Large intestine (tissue), 3 donors: ENCODE results near the gene CD82. TPM values are rescaled to one million over a fixed set of nuclear protein-coding genes. Genes with fewer than 3 reads are reported as not detected.

Experiments
- DNase-seq, 2 donors: peaks; one replicate each; pipeline versions ENCODE4 v3.0.0 to v3.0.0-alpha.2; 2013
- H3K27ac ChIP-seq: one replicate; pipeline ENCODE4 v1.5.1; 2013; ENCODE audit warnings: low read length
- H3K27me3 ChIP-seq: 2 replicates; pipeline ENCODE4 v1.6.1; 2013; ENCODE audit warnings: low read length; ENCODE audit not compliant: control insufficient read depth, insufficient read depth
- H3K36me3 ChIP-seq: 2 replicates; pipeline ENCODE4 v1.6.1; 2013; ENCODE audit warnings: low read length; ENCODE audit not compliant: control insufficient read depth, insufficient read depth
- H3K4me1 ChIP-seq: one replicate; pipeline ENCODE4 v1.6.1; 2013; ENCODE audit warnings: low read length; ENCODE audit not compliant: control insufficient read depth, insufficient read depth
- H3K4me3 ChIP-seq: one replicate; pipeline ENCODE4 v1.5.1; 2013; ENCODE audit warnings: low read length
- H3K9me3 ChIP-seq: one replicate; pipeline ENCODE4 v1.6.1; 2013; ENCODE audit warnings: mild to moderate bottlenecking, low read depth, low read length, moderate library complexity; ENCODE audit not compliant: control insufficient read depth
- WGBS: methylation state at CpG from one replicate; pipeline ENCODE4 v1.1.5; 2013; ENCODE audit warnings: low lambda C conversion rate; ENCODE audit not compliant: insufficient coverage; 5-methylcytosine and 5-hydroxymethylcytosine counted together
- polyA plus RNA-seq: library from polyadenylated mRNA; unstranded; fragments of 120-200 nt; gene quantifications from one replicate; pipeline ENCODE4 v1.2.1, GENCODE V29; 2013

Gene CD82
- polyA plus RNA-seq, 1 donor = 106 TPM

- H3K27me3 ChIP-seq = no peaks in the 10 kb centered on the region
- DNase-seq = no peak
- no peaks in the 10 kb centered on the region for H3K9me3 ChIP-seq
- peaks cover 17% of the 10 kb centered on the region for H3K36me3 ChIP-seq
- WGBS = 0% methylated on average over 1 of the region's 6 CpGs
- no peak overlapping the region for H3K4me3 ChIP-seq
- H3K4me1 ChIP-seq = peaks cover 21% of the 10 kb centered on the region
- peak overlapping the region; percentile 15 for H3K27ac ChIP-seq
Measured at GRCh38 chr11:44590769-44591168, 25.3 kb downstream of the CD82 start.

GRCh38 chr11:44591557-44591956 is 26.1 kb downstream of the CD82 start:
- WGBS = 87% methylated on average over 3 of the region's 4 CpGs
- no peak for DNase-seq
- H3K27me3 ChIP-seq = no peaks in the 10 kb centered on the region
- peaks cover 17% of the 10 kb centered on the region for H3K36me3 ChIP-seq
- H3K9me3 ChIP-seq = no peaks in the 10 kb centered on the region
- no peak overlapping the region for H3K4me3 ChIP-seq
- H3K27ac ChIP-seq = no peak overlapping the region
- H3K4me1 ChIP-seq = peaks cover 29% of the 10 kb centered on the region

GRCh38 chr11:44592125-44592940 is 26.9 kb downstream of the CD82 start:
- Histone ChIP-seq H3K27me3 (no peaks in the 10 kb centered on the region), H3K9me3 (no peaks in the 10 kb centered on the region), H3K4me3 (no peak overlapping the region), H3K4me1 (peaks cover 36% of the 10 kb centered on the region), H3K27ac (peak overlapping the region; percentile 76), H3K36me3 (peaks cover 16% of the 10 kb centered on the region)
- DNase-seq = no peak
- 100% methylated on average over 1 of the region's 13 CpGs for WGBS

- no peak for DNase-seq
Measured at GRCh38 chr11:44593251-44593650, 27.8 kb downstream of the CD82 start.

GRCh38 chr11:44595006-44595405 is 29.5 kb downstream of the CD82 start:
- no peaks in the 10 kb centered on the region for H3K9me3 ChIP-seq
- H3K27ac ChIP-seq = no peak overlapping the region
- H3K27me3 ChIP-seq = no peaks in the 10 kb centered on the region
- no peak overlapping the region for H3K4me3 ChIP-seq
- peaks cover 10% of the 10 kb centered on the region for H3K36me3 ChIP-seq
- DNase-seq = no peak
- H3K4me1 ChIP-seq = peaks cover 44% of the 10 kb centered on the region
- no CpG with 5 or more reads among the region's 6 CpGs for WGBS

More at GRCh38 chr11:44593251-44593650, 27.8 kb downstream of the CD82 start:
- Histone ChIP-seq H3K9me3 (no peaks in the 10 kb centered on the region), H3K4me3 (no peak overlapping the region), H3K27ac (peak overlapping the region; percentile 76), H3K4me1 (peaks cover 43% of the 10 kb centered on the region), H3K36me3 (peaks cover 10% of the 10 kb centered on the region), H3K27me3 (no peaks in the 10 kb centered on the region)
- WGBS = no CpG with 5 or more reads among the region's 8 CpGs

- Histone ChIP-seq H3K9me3 (no peaks in the 10 kb centered on the region), H3K27me3 (no peaks in the 10 kb centered on the region), H3K4me1 (peaks cover 54% of the 10 kb centered on the region), H3K4me3 (no peak overlapping the region), H3K27ac (peak overlapping the region; percentile 31), H3K36me3 (peaks cover 15% of the 10 kb centered on the region)
- WGBS = no CpG with 5 or more reads among the region's 10 CpGs
- no peak for DNase-seq
Measured at GRCh38 chr11:44595964-44596381, 30.5 kb downstream of the CD82 start.

- Histone ChIP-seq H3K4me1 (peaks cover 58% of the 10 kb centered on the region), H3K4me3 (no peak overlapping the region)
- no peak for DNase-seq
Measured at GRCh38 chr11:44596525-44597276, 31.2 kb downstream of the CD82 start.

GRCh38 chr11:44597358-44598012 is 32.0 kb downstream of the CD82 start:
- WGBS = no CpG with 5 or more reads among the region's 5 CpGs
- peaks cover 61% of the 10 kb centered on the region for H3K4me1 ChIP-seq
- peak overlapping the region; percentile 30 for H3K27ac ChIP-seq

More at GRCh38 chr11:44596525-44597276, 31.2 kb downstream of the CD82 start:
- Histone ChIP-seq H3K27me3 (no peaks in the 10 kb centered on the region), H3K27ac (peak overlapping the region; percentile 31), H3K9me3 (no peaks in the 10 kb centered on the region), H3K36me3 (peaks cover 12% of the 10 kb centered on the region)
- WGBS = no CpG with 5 or more reads among the region's 13 CpGs

GRCh38 chr11:44598831-44599230 is 33.4 kb downstream of the CD82 start:
- WGBS = no CpG with 5 or more reads among the region's 1 CpG
- H3K4me1 ChIP-seq = peaks cover 57% of the 10 kb centered on the region
- no peak overlapping the region for H3K4me3 ChIP-seq
- no peak overlapping the region for H3K27ac ChIP-seq
- peaks cover 16% of the 10 kb centered on the region for H3K36me3 ChIP-seq
- no peak for DNase-seq
- no peaks in the 10 kb centered on the region for H3K9me3 ChIP-seq
- H3K27me3 ChIP-seq = no peaks in the 10 kb centered on the region

More at GRCh38 chr11:44597358-44598012, 32.0 kb downstream of the CD82 start:
- no peaks in the 10 kb centered on the region for H3K27me3 ChIP-seq
- DNase-seq = no peak
- H3K36me3 ChIP-seq = peaks cover 12% of the 10 kb centered on the region
- H3K9me3 ChIP-seq = no peaks in the 10 kb centered on the region
- H3K4me3 ChIP-seq = no peak overlapping the region

GRCh38 chr11:44600261-44600660 is 34.8 kb downstream of the CD82 start:
- WGBS = no CpG with 5 or more reads among the region's 7 CpGs
- DNase-seq = no peak
- Histone ChIP-seq H3K4me3 (no peak overlapping the region), H3K36me3 (peaks cover 24% of the 10 kb centered on the region), H3K4me1 (peaks cover 51% of the 10 kb centered on the region), H3K27ac (peak overlapping the region; percentile 78), H3K9me3 (no peaks in the 10 kb centered on the region), H3K27me3 (no peaks in the 10 kb centered on the region)
